Trophoblast cell (in vitro differentiated cells and primary cell): ENCODE measurements around the gene PPARG.

Experiments
- DNase-seq, 2 donors: peaks; one replicate each; pipeline ENCODE4 v3.0.0-alpha.2; 2016
- H2AFZ ChIP-seq: 2 replicates; pipeline ENCODE4 v1.6.1; 2013; ENCODE audit warnings: low read length, moderate library complexity, mild to moderate bottlenecking; ENCODE audit not compliant: insufficient read depth, poor library complexity
- H2AK5ac ChIP-seq: 2 replicates; pipeline ENCODE4 v1.6.1; 2013; ENCODE audit warnings: mild to moderate bottlenecking, low read length
- H2BK120ac ChIP-seq: 2 replicates; pipeline ENCODE4 v1.6.1; 2013; ENCODE audit warnings: low read length, mild to moderate bottlenecking, moderate library complexity; ENCODE audit not compliant: insufficient read depth, poor library complexity
- H2BK12ac ChIP-seq: 2 replicates; pipeline ENCODE4 v1.6.1; 2013; ENCODE audit warnings: mild to moderate bottlenecking, low read length, moderate library complexity
- H2BK5ac ChIP-seq: 2 replicates; pipeline ENCODE4 v1.6.1; 2013; ENCODE audit warnings: low read length, low read depth, moderate library complexity, mild to moderate bottlenecking; ENCODE audit not compliant: poor library complexity
- H3K14ac ChIP-seq: 2 replicates; pipeline ENCODE4 v1.6.1; 2013; ENCODE audit warnings: mild to moderate bottlenecking, low read length
- H3K18ac ChIP-seq: 2 replicates; pipeline ENCODE4 v1.6.1; 2013; ENCODE audit warnings: mild to moderate bottlenecking, low read length
- H3K23ac ChIP-seq: 2 replicates; pipeline ENCODE4 v1.6.1; 2013; ENCODE audit warnings: low read length
- H3K27ac ChIP-seq: 2 replicates; pipeline ENCODE4 v1.5.1; 2013; ENCODE audit warnings: low read depth, mild to moderate bottlenecking, inconsistent platforms, low read length, moderate library complexity
- H3K27me3 ChIP-seq: 2 replicates; pipeline ENCODE4 v1.6.1; 2013; ENCODE audit warnings: inconsistent platforms, mild to moderate bottlenecking, low read length, moderate library complexity; ENCODE audit not compliant: insufficient read depth
- H3K36me3 ChIP-seq, 2 experiments: 1 replicate in 1 of 2; 2 replicates in 1 of 2; pipeline ENCODE4 v1.6.1; 2013; ENCODE audit warnings: low read length in 2 of 2, mild to moderate bottlenecking in 2 of 2, moderate library complexity in 1 of 2; ENCODE audit not compliant: insufficient read depth in 2 of 2, control insufficient read depth in 1 of 2
- H3K4ac ChIP-seq: 2 replicates; pipeline ENCODE4 v1.6.1; 2013; ENCODE audit warnings: low read depth, mild to moderate bottlenecking, low read length, moderate library complexity
- H3K4me1 ChIP-seq, 2 experiments: 1 replicate in 1 of 2; 2 replicates in 1 of 2; pipeline ENCODE4 v1.6.1; 2013; ENCODE audit warnings: low read length in 2 of 2, mild to moderate bottlenecking in 2 of 2, moderate library complexity in 1 of 2; ENCODE audit not compliant: insufficient read depth in 2 of 2, control insufficient read depth in 1 of 2
- H3K4me2 ChIP-seq: 2 replicates; pipeline ENCODE4 v1.6.1; 2013; ENCODE audit warnings: inconsistent platforms, mild to moderate bottlenecking, low read length, moderate library complexity
- H3K4me3 ChIP-seq: 2 replicates; pipeline ENCODE4 v1.5.1; 2013; ENCODE audit warnings: mild to moderate bottlenecking, low read depth, low read length, inconsistent platforms
- H3K79me1 ChIP-seq: one replicate; pipeline ENCODE4 v1.6.1; 2013; ENCODE audit warnings: low read length
- H3K79me2 ChIP-seq: 2 replicates; pipeline ENCODE4 v1.6.1; 2013; ENCODE audit warnings: low read length, mild to moderate bottlenecking; ENCODE audit not compliant: control insufficient read depth, insufficient read depth, poor library complexity
- H3K9ac ChIP-seq: 2 replicates; pipeline ENCODE4 v1.6.1; 2013; ENCODE audit warnings: mild to moderate bottlenecking, low read length
- H3K9me3 ChIP-seq: 2 replicates; pipeline ENCODE4 v1.6.1; 2013; ENCODE audit warnings: low read depth, mild to moderate bottlenecking, control low read depth, inconsistent platforms, low read length; ENCODE audit not compliant: insufficient read depth
- H4K12ac ChIP-seq: 2 replicates; pipeline ENCODE4 v1.6.1; 2013; ENCODE audit warnings: low read depth, mild to moderate bottlenecking, low read length, moderate library complexity
- H4K8ac ChIP-seq: 2 replicates; pipeline ENCODE4 v1.6.1; 2013; ENCODE audit warnings: low read depth, mild to moderate bottlenecking, low read length, moderate library complexity
- H4K91ac ChIP-seq: one replicate; pipeline ENCODE4 v1.6.1; 2013; ENCODE audit warnings: low read depth, mild to moderate bottlenecking, low read length, moderate library complexity
- WGBS: extraction: QIAGEN DNeasy Blood & Tissue Kit; methylation state at CpG from one replicate; pipeline ENCODE4 v1.1.7; 2013; ENCODE audit warnings: missing lambda C conversion rate; ENCODE audit not compliant: insufficient read length, insufficient coverage; ENCODE audit errors: extremely low coverage; 5-methylcytosine and 5-hydroxymethylcytosine counted together

The PPARG gene

GRCh38 chr3:12338595-12339546 is 50.0 kb downstream of the PPARG start:
- no CpG with 5 or more reads among the region's 5 CpGs for WGBS
- no peak overlapping the region for H4K8ac ChIP-seq

GRCh38 chr3:12339701-12340480 is 51.0 kb downstream of the PPARG start:
- H2BK12ac ChIP-seq: no peak overlapping the region
- H3K27me3 ChIP-seq: no peaks in the 10 kb centered on the region
- H3K18ac ChIP-seq: no peak overlapping the region

More at GRCh38 chr3:12338595-12339546, 50.0 kb downstream of the PPARG start:
- no peak for DNase-seq
- H4K91ac ChIP-seq: no peak overlapping the region
- no peak overlapping the region for H3K4me3 ChIP-seq
- no peaks in the 10 kb centered on the region for H3K27me3 ChIP-seq
- no peak overlapping the region for H3K9ac ChIP-seq
- no peak overlapping the region for H3K27ac ChIP-seq
- no peak overlapping the region for H3K23ac ChIP-seq
- H2AK5ac ChIP-seq: no peak overlapping the region
- H3K4me2 ChIP-seq: no peak overlapping the region
- H2BK5ac ChIP-seq: no peak overlapping the region
- H4K12ac ChIP-seq: no peak overlapping the region
- H2BK120ac ChIP-seq: no peak overlapping the region
- no peak overlapping the region for H3K18ac ChIP-seq
- no peaks in the 10 kb centered on the region for H3K79me1 ChIP-seq
- H2BK12ac ChIP-seq: no peak overlapping the region
- H2AFZ ChIP-seq: no peak overlapping the region
- H3K9me3 ChIP-seq: no peaks in the 10 kb centered on the region
- H3K79me2 ChIP-seq: no peaks in the 10 kb centered on the region
- no peak overlapping the region for H3K14ac ChIP-seq
- H3K4me1 ChIP-seq: peaks cover 3 to 8% of the 10 kb centered on the region in 2 experiments
- peaks cover 0 to 2% of the 10 kb centered on the region in 2 experiments for H3K36me3 ChIP-seq
- no peak overlapping the region for H3K4ac ChIP-seq

GRCh38 chr3:12340506-12340905 is 51.6 kb downstream of the PPARG start:
- Histone ChIP-seq H3K4me1 (peaks cover 3 to 10% of the 10 kb centered on the region in 2 experiments), H3K23ac (no peak overlapping the region)
- no CpG with 5 or more reads among the region's 2 CpGs for WGBS

More at GRCh38 chr3:12339701-12340480, 51.0 kb downstream of the PPARG start:
- no peak overlapping the region for H2AFZ ChIP-seq
- H3K79me1 ChIP-seq: no peaks in the 10 kb centered on the region
- no peaks in the 10 kb centered on the region for H3K9me3 ChIP-seq
- no CpG with 5 or more reads among the region's 5 CpGs for WGBS
- peaks cover 0 to 2% of the 10 kb centered on the region in 2 experiments for H3K36me3 ChIP-seq
- H3K14ac ChIP-seq: no peak overlapping the region
- H3K4me3 ChIP-seq: no peak overlapping the region
- peaks cover 3 to 8% of the 10 kb centered on the region in 2 experiments for H3K4me1 ChIP-seq
- no peak overlapping the region for H2BK5ac ChIP-seq
- no peak overlapping the region for H3K23ac ChIP-seq
- H3K27ac ChIP-seq: no peak overlapping the region
- H3K9ac ChIP-seq: no peak overlapping the region
- no peak overlapping the region for H2AK5ac ChIP-seq
- no peak overlapping the region for H3K4me2 ChIP-seq
- H4K8ac ChIP-seq: no peak overlapping the region
- H3K4ac ChIP-seq: no peak overlapping the region
- no peak overlapping the region for H2BK120ac ChIP-seq
- H3K79me2 ChIP-seq: no peaks in the 10 kb centered on the region
- DNase-seq: peak in 1 of 2 donors; percentile 25
- no peak overlapping the region for H4K12ac ChIP-seq
- H4K91ac ChIP-seq: no peak overlapping the region

GRCh38 chr3:12342151-12342550 is 53.3 kb downstream of the PPARG start:
- Histone ChIP-seq H3K4ac (no peak overlapping the region), H4K12ac (no peak overlapping the region), H3K9ac (no peak overlapping the region), H3K23ac (no peak overlapping the region), H4K91ac (no peak overlapping the region), H2BK5ac (no peak overlapping the region), H3K18ac (no peak overlapping the region), H3K27me3 (no peaks in the 10 kb centered on the region), H3K79me2 (no peaks in the 10 kb centered on the region), H2BK12ac (no peak overlapping the region), H3K4me2 (no peak overlapping the region), H2BK120ac (no peak overlapping the region), H3K36me3 (peaks cover 0 to 2% of the 10 kb centered on the region in 2 experiments), H3K79me1 (peaks cover 2% of the 10 kb centered on the region), H3K27ac (no peak overlapping the region), H2AFZ (no peak overlapping the region), H2AK5ac (no peak overlapping the region), H3K4me3 (no peak overlapping the region), H3K4me1 (peaks cover 5 to 12% of the 10 kb centered on the region in 2 experiments), H3K14ac (no peak overlapping the region), H3K9me3 (no peaks in the 10 kb centered on the region), H4K8ac (no peak overlapping the region)
- no peak for DNase-seq

More at GRCh38 chr3:12340506-12340905, 51.6 kb downstream of the PPARG start:
- Histone ChIP-seq H3K9ac (no peak overlapping the region), H3K27ac (no peak overlapping the region), H4K8ac (no peak overlapping the region), H3K36me3 (peaks cover 0 to 2% of the 10 kb centered on the region in 2 experiments), H3K14ac (no peak overlapping the region), H3K4me2 (no peak overlapping the region), H2BK120ac (no peak overlapping the region), H2AFZ (no peak overlapping the region), H2AK5ac (no peak overlapping the region), H2BK5ac (no peak overlapping the region), H3K79me1 (peaks cover under 1% of the 10 kb centered on the region), H3K79me2 (no peaks in the 10 kb centered on the region), H3K9me3 (no peaks in the 10 kb centered on the region), H4K12ac (no peak overlapping the region), H3K4me3 (no peak overlapping the region), H2BK12ac (no peak overlapping the region), H3K18ac (no peak overlapping the region), H4K91ac (no peak overlapping the region), H3K4ac (no peak overlapping the region), H3K27me3 (no peaks in the 10 kb centered on the region)
- DNase-seq: peak in 1 of 2 donors; percentile 80
